Ascending aorta (tissue), 2 donors: ENCODE results near the gene CYSRT1. TPM values are rescaled to one million over a fixed set of nuclear protein-coding genes. Genes with fewer than 3 reads are reported as not detected.
A peak's percentile ranks its signal among the peaks of the same experiment; 100 is the strongest.

Experiments
- DNase-seq, 2 donors: peaks; one replicate each; pipeline ENCODE4 v3.0.0-alpha.2; 2019; ENCODE audit warnings: low spot score in 2 of 2
- H3K27ac ChIP-seq, 2 donors: fragments of 200-600 bp; sonication (generic); one replicate each; pipeline ENCODE4 v1.5.1; 2016 to 2017; ENCODE audit warnings: mild to moderate bottlenecking in 1 of 2
- H3K27me3 ChIP-seq: fragments of 200-600 bp; sonication (generic); one replicate; pipeline ENCODE4 v1.5.1; 2017
- H3K36me3 ChIP-seq, 2 donors: fragments of 200-600 bp; sonication (generic); one replicate each; pipeline ENCODE4 v1.5.1; 2016
- H3K4me1 ChIP-seq, 2 donors: fragments of 200-600 bp; sonication (generic); one replicate each; pipeline ENCODE4 v1.5.1; 2016 to 2017; ENCODE audit warnings: mild to moderate bottlenecking in 1 of 2
- H3K4me3 ChIP-seq, 2 donors: fragments of 200-600 bp; sonication (generic); one replicate each; pipeline ENCODE4 v1.5.1; 2016 to 2017; ENCODE audit warnings: mild to moderate bottlenecking in 1 of 2
- H3K9me3 ChIP-seq, 2 donors: fragments of 200-600 bp; sonication (generic); one replicate each; pipeline ENCODE4 v1.5.1; 2016
- intact Hi-C: fragments of 100-400 bp; cut with DNase I; formaldehyde crosslinking; loops from one replicate; pipeline ENCODE4 v1.15.1; 2023
- total RNA-seq: library from RNA; depleted of rRNA; stranded (reverse); fragments of >200 nt; gene quantifications from one replicate; pipeline ENCODE4 v1.1.0, GENCODE V29; 2016
- TF ChIP-seq, protein P1 (sequence below), 3 experiments: fragments of 200-600 bp in 2 of 3; fragments of 450-650 bp in 1 of 3; sonication (generic) in 2 of 3; IDR thresholded peaks; one replicate each; pipeline ENCODE4 v1.5.1; 2016 to 2019; ENCODE audit warnings: antibody characterized with exemption in 3 of 3, mild to moderate bottlenecking in 1 of 3, moderate library complexity in 1 of 3

CYSRT1 gene, protein sequence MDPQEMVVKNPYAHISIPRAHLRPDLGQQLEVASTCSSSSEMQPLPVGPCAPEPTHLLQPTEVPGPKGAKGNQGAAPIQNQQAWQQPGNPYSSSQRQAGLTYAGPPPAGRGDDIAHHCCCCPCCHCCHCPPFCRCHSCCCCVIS
- total RNA-seq: not detected

DNA sequence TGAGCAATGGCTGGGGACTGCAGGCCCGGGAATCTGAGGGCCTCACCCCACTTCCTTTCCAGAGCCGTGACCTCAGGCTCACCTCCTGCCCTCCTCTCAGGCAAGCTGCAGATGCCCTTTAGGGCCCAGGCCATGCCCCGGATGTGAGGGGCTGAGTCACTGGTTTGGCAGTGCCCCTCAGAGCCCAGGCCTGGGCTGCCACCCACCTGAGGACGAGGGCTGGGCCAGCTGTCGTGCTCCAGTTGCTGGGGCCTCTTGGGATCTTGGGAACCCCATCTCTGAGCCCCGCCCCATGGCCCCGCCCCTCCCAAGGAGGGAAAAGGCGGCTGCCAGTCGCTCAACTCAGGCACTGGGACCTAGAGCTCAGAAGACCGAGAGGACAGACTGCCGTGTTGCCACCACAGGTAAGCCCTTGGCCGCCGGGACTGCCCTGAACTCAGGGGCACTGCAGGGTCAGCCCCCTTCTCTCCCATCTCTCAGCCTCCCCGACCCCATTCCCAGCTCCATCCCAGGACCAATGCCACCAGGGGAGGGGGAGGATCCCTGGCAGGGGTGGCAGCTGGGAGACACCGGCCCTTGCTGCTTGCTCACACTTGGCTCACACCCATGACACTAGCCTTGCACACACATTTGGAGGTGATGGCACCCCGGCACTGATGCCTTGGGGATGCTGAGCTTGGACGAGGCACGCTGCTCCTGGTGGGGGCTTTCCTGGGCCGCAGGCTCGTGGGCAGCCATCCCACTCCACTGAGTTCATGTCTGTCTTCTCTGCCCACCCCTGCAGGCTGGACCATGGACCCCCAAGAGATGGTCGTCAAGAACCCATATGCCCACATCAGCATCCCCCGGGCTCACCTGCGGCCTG, at the start of gene CYSRT1:
Gene CYSRT1 (plus strand): TSS at position 345 of the 865 bp plus-strand sequence. CDS start 448 bp downstream, at position 793.
- intact Hi-C loops: loop anchor here (10.0 kb wide), 1 partner anchor 430 kb away; the partner anchor contains the start of genes CCDC183 and TMEM141
- peak within 1 kb of the TSS; percentile 75 to 89 for H3K4me3 ChIP-seq
- H3K27ac ChIP-seq: peak within 1 kb of the TSS; percentile 94 to 95
- H3K4me1 ChIP-seq: peaks cover 5 to 19% of the 10 kb centered on the region in 2 donors
- H3K9me3 ChIP-seq: no peaks in the 10 kb centered on the region
- no peaks in the 10 kb centered on the region for H3K36me3 ChIP-seq
- TF ChIP-seq, protein P1, sequence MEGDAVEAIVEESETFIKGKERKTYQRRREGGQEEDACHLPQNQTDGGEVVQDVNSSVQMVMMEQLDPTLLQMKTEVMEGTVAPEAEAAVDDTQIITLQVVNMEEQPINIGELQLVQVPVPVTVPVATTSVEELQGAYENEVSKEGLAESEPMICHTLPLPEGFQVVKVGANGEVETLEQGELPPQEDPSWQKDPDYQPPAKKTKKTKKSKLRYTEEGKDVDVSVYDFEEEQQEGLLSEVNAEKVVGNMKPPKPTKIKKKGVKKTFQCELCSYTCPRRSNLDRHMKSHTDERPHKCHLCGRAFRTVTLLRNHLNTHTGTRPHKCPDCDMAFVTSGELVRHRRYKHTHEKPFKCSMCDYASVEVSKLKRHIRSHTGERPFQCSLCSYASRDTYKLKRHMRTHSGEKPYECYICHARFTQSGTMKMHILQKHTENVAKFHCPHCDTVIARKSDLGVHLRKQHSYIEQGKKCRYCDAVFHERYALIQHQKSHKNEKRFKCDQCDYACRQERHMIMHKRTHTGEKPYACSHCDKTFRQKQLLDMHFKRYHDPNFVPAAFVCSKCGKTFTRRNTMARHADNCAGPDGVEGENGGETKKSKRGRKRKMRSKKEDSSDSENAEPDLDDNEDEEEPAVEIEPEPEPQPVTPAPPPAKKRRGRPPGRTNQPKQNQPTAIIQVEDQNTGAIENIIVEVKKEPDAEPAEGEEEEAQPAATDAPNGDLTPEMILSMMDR (IDR thresholded peaks at IDR 0.05): no peak
- no peaks in the 10 kb centered on the region for H3K27me3 ChIP-seq
- no peak for DNase-seq

DNA sequence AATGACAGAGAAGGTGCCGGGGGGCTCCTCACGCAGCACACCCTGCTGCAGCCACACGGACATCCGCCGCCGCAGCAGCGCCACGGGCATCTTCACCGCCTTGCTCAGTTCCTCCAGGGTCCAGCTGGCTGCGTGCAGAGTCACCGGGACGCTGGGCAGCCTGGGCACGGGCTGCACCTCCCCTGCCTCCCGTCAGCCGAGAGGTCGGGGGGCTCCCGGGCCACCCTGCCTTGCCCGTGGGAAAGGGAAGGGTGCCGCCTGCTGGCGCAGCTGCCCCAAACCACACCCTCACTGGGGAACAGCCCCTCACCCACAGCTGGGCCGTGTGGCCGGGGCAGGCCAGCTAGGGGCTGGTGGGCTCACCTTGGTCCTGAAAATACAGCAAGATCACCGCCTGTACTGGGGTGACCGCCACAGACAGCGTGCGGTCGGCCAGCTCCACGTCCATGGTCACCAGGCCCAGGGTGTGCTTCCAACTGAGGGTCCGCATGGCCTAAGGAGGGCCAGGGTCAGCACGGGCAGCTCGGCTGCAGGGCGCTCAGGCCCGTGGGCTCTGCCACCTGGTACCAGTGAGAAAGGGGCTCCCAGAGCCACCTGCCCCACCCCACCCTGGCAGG, 49.5 kb upstream of the CYSRT1 start:
- TF ChIP-seq, protein P1 (IDR thresholded peaks at IDR 0.05): no peak
- no peaks in the 10 kb centered on the region for H3K9me3 ChIP-seq
- no peak for DNase-seq
- H3K4me3 ChIP-seq: no peak overlapping the region
- H3K36me3 ChIP-seq: peaks cover 18 to 19% of the 10 kb centered on the region in 2 donors
- intact Hi-C loops: no loop called here
- H3K27me3 ChIP-seq: no peaks in the 10 kb centered on the region
- H3K4me1 ChIP-seq: no peaks in the 10 kb centered on the region
- no peak overlapping the region for H3K27ac ChIP-seq

DNA sequence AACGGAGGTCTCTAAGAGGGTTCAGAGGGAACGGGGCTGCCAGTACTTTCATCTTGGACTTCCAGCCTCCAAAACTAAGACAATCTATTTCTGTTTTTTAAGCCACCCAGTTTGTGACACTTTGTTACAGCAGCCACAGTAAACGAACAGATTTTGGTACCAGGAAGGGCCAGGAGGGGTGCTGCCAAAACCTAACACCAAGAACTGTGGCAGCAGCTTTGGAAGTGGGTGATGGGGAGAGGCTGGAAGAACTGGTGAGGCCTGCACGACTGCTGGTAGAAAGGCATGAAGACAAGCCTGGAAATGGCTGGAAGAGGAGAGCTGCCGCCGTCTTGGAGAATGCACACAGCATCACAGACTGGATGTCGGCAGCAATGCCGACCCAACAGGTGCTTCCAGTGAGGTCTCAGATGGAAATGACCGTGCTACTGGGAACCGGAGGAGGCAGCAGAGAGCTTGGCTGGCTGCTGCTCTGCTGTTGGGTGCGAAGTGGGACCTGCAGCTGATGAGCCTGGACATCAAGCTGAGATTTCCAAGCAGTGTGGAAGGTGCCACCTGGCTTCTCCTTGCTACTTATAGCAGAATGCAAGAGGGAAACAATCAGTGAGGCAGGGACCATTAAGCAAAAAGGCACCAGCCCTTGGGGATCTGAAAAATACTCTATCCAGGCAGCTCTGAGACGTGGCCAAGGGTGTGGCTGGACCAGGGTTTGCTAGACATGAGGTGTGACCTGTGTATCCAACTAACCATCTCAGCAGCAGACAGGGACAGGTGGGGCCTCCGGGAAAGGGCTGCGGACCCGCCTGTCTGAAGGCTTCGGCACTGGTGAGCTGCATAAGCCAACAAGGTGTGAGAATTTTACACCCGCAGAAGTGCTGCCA, 48.4 kb upstream of the CYSRT1 start:
- H3K4me1 ChIP-seq: no peaks in the 10 kb centered on the region
- H3K27me3 ChIP-seq: no peaks in the 10 kb centered on the region
- intact Hi-C loops: no loop called here
- no peak for DNase-seq
- H3K36me3 ChIP-seq: peaks cover 29 to 30% of the 10 kb centered on the region in 2 donors
- TF ChIP-seq, protein P1 (IDR thresholded peaks at IDR 0.05): peak in 1 of 3 experiments; percentile 21
- H3K4me3 ChIP-seq: no peak overlapping the region
- H3K9me3 ChIP-seq: no peaks in the 10 kb centered on the region
- no peak overlapping the region for H3K27ac ChIP-seq

DNA sequence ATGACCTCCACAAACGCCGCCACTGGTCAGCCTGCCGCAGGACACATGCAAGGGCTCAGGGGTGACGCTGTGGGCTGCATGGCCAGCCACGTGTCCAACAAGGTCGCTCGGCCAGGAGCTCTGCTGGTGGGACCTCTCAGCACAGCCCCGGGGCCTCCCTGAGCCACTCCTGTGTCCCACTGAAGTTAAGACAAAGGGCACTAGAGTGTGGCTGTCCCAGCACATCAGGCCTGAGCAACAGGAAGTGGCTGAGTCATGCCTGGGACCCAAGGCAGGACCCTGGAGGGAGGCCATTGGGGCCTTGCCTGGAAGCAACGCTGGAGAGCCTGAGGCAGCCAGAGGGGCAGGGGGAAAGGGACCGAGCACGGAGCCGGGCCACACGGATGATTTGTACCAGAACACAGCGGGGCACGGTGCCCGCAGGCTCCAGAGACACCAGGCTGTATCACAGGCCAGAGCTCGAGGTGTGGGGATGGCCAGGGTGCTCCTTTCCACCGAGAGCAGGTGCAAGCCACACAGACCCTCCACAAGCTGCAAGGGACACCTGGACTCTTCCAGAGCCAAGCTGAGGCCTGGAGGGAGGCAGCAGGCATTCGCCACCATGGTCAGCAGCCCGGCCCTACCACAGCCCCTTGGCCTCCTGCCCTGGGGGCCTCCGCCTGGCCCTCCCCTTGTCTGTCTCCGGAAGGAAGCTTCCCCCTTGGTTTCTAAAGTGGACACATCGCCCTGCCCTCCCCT, 46.6 kb upstream of the CYSRT1 start:
- Histone ChIP-seq H3K27ac (no peak overlapping the region), H3K4me1 (no peaks in the 10 kb centered on the region), H3K4me3 (no peak overlapping the region)

More for the DNA sequence above, 46.6 kb upstream of the CYSRT1 start:
- H3K27me3 ChIP-seq: no peaks in the 10 kb centered on the region
- no peak for DNase-seq
- intact Hi-C loops: no loop called here
- TF ChIP-seq, protein P1 (IDR thresholded peaks at IDR 0.05): no peak
- peaks cover 46 to 48% of the 10 kb centered on the region in 2 donors for H3K36me3 ChIP-seq
- no peaks in the 10 kb centered on the region for H3K9me3 ChIP-seq
